HG02970 (cell line): ENCODE results near the gene SNX6.
"Not testable (repeated sequence)": the region's sequence is repeated elsewhere in the genome, so short reads cannot be mapped to it uniquely, and the experiment has no call there.

Source experiments
- ATAC-seq: cut with Tn5 transposase; IDR thresholded peaks from one replicate; pipeline ENCODE4 v1.9.1; 2021; ENCODE audit warnings: mild to moderate bottlenecking, moderate library complexity, moderate number of reproducible peaks; ENCODE audit not compliant: unreplicated experiment, low FRiP score

SNX6 gene

DNA sequence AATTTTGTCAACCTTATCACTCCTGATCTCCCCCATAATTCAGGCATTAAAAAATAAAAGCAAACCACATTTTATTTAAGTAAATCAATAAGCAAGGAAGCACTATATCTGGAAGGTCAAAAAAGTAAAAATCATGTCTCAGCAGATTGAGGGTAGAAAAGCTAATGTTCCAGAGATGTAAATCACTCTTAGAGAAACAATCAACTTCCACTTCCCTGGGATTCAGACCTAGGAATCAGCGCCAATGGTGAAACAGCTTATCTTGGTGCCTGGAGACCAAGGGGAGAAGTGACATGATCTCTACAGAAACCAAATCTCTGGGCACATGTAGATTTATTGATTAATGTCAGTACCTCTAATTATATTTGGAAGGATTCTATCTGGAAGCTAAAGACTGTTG, 10.9 kb upstream of the SNX6 start:
- ATAC-seq: no peak

DNA sequence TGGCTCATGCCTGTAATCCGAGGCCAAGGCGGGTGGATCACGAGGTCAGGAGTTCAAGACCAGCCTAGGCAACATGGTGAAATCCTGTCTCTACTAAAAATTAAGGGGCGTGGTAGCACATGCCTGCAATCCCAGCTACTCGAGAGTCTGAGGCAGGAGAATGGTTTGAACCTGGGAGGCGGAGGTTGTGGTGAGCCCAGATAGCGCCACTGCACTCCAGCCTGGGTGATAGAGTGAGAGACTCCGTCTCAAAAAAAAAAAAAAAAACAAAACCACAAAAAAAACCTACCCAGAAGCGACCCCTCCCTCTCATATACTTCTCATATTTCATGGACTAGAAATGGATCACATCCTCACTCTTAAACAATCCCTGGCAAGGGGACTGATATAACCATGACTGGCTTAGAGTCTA, 4.4 kb upstream of the SNX6 start:
- ATAC-seq: not testable (repeated sequence)

DNA sequence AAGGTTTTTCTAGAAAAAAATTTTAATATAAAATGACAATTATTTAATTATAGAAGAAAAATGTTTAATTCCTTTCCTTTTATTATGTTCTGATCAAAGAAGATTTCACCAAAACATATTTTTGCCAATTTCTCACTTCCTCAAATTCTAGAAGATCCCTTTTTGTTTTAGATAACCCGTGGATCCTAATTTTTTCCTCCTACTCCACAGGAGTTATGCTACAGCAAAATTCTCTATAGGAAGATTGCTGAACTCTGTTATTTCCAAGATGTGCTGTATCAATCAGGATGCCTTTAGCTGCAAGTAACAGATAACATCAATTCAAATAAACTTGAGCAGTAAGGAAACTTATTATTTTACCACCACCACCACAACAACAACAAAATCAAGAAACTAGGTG, 3.8 kb upstream of the SNX6 start:
- no peak for ATAC-seq

DNA sequence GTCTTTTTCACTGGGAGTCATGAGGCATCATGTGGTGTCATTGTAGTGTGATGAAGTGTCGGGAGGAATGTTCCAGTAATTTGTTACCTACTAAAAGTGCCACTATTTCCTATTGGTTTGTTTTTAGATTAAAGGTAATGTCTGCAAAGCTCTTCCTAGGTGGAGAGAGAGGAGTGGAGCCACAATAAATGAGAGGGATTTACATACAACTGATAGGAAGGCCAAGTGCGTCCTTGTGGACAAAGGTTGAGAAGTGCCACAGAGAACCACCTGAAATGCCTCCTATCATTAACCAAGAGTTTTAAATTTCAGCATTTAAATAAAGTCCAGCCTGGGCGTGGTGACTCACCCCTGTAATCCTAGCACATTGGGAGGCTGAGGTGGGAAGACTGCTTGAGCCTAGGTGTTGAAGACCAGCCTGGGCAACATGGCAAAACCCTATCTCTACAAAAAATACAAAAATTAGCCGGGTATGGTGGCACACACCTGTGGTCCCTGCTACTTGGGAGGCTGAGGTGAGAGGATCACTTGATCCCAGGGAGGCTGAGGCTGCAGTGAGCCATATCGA, 2.5 kb upstream of the SNX6 start:
- ATAC-seq: no peak

DNA sequence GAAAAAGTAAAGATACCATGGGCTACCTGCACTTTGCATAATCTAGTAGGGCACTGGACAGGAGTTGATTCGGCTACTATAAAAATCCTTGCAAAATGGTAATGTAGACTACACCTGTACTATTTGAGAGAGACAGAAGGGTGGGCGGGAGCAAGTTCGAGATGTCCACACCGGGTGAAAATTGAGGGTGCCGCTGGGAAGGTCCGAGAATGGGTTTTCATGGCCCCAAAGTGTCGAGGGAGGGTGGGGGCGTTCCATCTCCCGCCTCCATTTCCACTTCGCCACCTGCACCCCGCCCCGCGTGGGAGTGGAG, 648 bp downstream of the SNX6 start:
- ATAC-seq: peak; percentile 5

DNA sequence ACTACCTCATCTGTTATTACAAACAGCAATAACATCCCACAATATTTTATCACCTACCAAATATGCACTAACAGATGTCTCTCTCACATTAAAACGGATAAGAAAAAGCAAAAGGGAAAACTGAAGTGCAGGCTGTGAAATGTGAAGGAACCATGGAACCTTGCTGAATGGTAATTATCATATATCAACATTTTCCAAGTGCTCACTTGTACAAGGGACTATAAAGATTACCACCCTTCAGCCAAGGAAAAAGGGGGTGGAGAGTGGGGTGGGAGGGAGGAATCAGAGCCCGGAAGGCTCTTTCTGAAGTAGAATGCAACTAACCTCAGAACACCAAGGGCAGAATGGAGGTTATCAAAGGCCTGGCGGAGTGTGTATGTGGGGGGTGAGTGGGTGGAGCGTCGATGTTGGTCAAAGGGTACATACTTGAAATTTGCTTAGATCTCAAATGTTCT, 1.2 kb downstream of the SNX6 start:
- no peak for ATAC-seq

DNA sequence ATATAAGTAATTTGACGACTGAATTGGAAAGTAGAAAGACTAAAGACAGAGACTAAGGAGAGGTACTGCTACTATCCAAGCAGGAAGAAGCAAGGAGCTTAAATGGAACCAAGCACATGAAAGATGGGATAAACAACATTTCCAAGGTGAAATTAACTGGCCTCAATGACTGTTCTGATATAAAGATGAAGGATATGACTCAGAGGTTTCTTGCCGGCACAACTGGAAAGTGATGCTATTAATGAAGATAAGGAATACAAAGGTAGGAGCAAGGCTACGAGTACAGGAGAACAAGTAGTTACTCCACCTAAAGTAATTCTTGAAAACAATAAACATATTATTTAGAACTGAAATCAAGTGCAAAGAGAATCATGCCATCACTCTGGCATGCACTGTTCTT, 6.4 kb downstream of the SNX6 start:
- no peak for ATAC-seq

DNA sequence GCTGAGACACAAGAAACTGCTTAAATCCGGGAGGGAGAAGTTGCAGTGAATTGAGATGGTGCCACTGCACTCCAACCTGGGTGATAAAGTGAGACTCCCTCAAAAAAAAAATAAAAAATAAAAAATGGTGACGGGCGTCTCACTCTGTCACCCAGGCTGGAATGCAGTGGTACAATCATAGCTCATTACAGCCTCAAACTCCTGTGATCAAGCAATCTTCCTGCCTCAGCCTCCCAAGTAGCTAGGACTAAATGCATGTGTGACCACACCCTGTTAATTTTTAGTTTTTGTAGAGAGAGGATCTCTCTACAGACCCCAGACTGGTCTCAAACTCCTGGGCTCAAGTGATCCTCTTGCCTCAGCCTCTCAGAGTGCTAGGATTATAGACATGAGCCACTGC, 9.1 kb downstream of the SNX6 start:
- ATAC-seq: no peak

DNA sequence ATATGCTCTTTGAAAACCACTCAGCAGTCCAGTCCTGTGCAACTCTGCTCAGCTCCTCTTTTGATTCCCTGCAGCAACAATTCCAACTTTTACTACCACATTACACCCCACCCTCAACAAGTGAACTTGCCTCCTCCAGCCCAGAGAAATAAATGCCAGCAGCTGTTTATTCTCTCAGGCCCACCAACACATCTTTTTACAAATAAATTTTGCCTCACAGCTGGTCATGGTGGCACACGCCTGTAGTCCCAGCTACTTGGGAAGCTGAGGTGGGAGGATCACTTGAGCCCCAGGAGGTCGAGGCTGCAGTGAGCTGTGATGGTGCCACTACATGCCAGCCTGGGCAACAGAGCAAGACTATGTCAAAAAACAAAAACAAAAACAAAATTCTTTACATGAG, 9.8 kb downstream of the SNX6 start:
- no peak for ATAC-seq

DNA sequence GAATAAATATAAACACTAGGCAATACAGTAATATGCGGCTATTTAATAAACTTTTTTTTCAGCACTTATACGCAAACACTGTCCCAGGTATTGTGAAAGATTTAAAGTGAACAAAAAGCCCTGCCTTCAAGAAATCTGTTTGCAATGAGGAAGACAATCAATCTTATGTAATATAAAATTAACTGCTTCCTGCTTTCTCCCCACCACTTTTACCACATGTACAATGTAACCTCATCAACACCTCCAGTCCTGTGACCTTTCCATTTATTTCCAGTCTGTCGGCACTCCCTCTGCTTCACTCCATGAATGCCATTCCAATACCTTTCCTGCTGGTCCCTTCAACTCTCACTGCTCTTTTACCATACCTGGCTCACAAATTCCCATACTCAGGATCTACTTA, 10.5 kb downstream of the SNX6 start:
- no peak for ATAC-seq

DNA sequence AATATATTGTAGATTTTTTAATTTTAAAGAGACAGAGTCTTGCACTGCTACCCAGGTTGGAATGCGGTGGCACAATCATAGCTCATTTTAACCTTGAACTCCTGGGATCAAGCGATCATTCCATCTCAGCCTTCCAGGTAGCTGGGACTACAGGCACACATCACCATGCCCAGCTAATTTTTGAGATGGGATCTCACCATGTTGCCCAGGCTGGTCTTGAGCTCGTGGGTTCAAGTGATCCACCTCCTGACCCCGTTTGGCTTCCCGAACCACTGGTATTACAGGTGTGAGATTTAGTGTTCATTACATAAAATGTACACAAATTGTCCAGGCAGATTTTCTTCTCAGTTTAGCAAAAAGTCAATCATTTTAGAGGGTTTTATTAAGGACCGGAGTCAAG, 13.6 kb downstream of the SNX6 start:
- no peak for ATAC-seq

DNA sequence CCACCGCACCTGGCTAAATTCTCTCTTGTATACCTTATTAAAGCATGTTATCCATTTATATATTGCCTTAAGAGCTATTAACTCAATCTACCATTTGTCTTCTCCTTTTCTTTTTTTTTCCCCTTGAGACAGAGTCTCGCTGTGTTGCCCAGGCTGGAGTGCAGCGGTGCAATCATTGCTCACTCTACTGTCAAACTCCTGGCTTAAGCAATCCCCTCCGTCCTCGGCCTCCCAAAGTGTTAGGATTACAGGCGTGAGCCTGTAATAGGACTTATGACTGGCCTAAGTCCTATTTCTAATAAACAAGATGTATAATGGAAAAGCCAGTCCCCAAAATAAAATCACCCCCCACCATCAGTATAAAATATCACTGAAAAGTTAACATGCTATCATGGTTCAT, 14.4 kb downstream of the SNX6 start:
- ATAC-seq: no peak

DNA sequence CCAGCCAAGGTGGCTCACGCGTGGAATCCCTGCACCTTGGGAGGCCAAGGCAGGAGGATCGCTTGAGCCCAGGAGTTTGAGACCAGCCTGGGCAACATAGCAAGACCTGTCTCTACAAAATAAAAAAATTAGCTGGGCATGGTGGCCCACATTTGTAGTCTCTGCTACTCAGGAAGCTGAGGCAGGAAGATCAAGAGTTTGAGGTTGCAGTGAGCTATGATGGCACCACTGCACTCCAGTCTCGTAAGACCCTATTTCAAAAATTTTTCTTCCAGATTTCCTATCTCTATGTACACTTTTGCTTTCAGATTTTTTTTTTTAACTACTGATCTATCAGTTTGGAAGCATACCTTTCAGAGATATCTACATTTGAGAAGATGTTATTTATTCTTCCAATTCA, 15.3 kb downstream of the SNX6 start:
- ATAC-seq: no peak

DNA sequence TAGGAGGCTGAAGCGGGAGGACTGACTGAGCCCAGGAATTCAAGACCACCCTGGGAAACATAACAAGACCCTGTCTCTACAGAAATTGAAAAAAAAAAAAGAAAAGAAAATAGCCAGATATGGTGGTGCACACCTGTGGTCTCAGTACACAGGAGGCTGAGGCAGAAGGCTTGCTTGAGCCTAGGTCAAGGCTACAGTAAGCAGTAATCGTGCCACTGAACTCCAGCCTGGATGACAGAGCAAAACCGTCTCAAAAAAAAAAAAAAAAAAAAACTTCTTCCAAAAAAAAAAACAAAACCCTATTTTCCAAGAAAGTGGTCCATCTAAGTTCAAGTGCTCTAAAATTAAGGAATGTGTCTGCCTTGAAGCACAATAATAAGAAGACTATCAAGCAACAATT, 19.8 kb downstream of the SNX6 start:
- ATAC-seq: no peak

DNA sequence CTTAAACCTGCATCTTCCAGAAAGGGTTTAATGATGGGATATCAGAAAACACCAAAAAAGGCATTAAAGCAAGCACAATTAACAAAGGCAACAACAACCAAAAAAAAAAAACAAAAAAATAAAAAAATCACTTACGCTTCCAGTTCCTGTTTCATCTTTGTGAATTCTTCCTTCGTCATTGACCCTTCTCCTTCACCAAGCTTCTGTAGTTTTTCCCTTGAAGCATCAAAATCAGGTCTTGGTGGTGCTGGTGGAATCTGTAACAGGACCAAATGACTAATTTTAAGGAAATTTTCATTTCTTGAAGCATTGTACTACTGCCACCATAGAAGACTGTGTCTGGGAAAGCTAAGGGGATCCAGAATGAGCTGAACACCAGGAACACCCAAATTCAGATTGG, 24.5 kb downstream of the SNX6 start:
- no peak for ATAC-seq

DNA sequence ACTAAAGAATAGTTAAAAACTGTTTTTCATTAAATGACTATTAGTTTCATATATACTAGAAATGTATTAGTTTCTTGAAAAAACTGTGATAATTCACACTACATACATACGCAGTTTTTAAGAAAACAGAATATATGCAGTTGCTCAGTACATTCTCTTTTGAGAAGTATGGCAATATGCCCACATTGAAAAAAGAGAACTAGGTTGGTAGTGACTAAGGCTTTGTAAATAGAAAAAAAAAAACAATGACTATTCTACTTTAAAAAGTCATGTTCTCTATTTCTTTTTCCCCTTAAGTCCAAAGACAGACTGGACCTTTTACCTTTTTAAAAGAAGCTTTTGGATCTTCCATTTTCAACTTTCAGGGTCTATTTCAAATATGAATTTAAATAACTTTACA, 25.0 kb downstream of the SNX6 start:
- no peak for ATAC-seq

DNA sequence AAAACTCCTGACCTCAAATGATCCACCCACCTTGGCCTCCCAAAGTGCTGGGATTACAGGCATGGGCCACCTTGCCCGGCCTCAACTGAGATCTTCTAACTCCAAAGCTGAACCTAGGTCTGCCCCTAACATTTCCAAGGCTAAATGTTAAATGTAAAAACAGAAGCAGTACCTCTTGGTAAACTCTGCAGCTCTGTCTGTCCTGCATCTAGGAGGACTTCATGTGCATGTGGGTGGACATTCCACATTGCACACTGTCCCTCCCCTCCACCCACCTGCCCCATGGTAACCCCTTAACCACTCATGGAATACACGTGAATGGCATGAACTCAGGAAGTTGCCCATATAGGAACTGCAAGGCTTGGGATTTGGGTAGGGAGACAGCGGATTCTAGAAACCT, 33.1 kb downstream of the SNX6 start:
- no peak for ATAC-seq

DNA sequence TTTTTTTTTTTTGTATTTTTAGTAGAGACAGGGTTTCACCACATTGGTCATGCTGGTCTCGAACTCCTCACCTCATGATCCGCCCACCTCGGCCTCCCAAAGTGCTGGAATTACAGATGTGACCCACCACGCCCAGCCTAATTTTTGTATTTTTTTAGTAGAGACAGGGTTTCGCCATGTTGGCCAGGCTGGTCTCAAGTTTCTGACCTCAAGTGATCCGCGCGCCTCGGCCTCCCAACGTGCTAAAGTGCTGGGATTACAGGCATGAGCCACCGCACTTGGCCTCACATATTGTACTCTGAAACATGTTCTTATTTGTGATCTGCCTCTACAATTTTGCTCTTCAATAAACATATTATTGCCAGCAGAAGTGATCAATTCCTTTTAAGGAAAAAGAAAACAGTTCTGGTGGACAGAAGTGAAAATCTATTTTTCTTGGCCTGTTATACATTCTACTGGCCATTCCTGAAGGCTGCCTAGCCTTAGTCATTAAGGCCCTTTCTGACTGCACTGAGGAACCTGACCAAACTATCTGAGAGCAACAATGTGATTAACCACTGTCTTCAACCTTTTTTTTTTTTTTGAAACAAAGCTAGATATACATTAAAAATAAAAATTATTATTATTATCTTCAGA, 36.1 kb downstream of the SNX6 start:
- no peak for ATAC-seq

DNA sequence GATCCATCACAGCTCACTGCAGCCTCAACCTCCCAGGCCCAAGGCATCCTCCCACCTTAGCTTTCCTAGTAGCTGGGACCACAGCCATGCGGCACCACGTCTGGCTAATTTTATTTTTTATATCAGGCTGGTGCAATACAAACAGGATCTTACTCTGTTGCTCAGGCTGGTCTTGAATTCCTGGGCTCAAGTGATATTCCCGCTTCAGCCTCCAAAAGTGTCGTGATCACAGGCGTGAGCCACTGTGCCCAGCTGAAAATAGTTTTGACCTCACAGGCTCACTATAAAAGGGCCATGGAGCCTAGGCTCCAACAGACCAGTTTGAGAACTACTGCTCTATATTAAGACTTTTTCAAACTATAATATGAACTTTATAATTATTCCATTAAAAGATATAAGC, 37.3 kb downstream of the SNX6 start:
- no peak for ATAC-seq

DNA sequence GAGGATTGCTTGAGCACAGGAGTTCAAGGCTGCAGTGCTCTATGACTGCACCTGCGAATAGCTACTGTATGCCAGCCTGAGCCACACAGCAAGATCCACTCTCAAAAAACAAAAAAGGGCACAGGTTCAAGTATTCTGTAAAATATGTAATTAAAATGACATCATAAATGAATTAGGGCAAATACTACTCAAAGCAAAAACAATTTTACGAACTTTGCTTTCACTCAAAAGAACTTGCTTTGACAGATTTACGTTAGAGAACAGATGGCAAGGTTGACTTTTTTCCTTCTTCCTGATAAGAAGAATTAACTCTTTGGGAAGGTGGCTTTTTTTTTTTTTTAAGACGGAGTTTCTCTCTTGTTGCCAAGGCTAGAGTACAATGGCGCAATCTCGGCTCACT, 46.4 kb downstream of the SNX6 start:
- no peak for ATAC-seq

DNA sequence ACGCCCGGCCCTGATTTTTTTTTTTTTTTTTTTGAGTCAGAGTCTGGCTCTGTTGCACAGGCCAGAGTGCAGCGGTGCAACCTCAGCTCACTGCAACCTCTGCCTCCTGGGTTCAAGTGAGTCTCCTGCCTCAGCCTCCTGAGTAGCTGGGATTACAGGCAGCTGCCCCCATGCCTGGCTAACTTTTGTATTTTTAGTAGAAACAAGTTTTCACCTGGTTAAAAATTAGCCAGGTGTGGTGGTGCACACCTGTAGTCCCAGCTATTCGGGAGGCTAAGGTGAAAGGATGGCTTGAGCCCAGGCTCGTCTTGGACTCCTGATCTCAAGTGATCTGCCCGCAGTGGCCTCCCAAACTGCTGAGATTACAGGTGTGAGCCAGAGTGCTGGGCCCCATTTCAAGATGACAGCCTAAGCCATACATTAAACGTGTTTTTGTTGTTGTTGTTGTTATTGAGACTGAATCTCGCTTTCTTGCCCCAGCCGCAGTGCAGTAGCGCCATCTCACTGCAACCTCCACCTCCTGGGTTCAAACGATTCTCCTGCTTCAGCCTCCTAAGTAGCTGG, 47.7 kb downstream of the SNX6 start:
- no peak for ATAC-seq

DNA sequence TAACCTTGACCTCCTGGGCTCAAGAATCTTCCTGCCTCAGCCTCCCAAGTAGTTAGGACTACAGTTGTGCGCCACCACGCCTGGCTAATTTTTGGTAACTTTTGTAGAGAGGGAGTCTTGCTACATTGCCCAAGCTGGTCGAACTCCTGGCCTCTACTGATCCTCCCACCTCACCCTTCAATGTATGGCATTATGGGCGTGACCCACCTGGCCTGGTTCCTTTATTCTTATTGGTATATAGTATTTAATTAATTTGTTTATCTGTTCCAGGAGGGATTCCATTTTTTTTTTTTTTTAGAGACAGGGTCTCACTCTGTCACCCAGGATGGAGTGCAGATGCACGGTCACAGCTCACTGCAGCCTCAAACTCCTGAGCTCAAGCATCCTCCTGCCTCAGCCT, 49.6 kb downstream of the SNX6 start:
- no peak for ATAC-seq

DNA sequence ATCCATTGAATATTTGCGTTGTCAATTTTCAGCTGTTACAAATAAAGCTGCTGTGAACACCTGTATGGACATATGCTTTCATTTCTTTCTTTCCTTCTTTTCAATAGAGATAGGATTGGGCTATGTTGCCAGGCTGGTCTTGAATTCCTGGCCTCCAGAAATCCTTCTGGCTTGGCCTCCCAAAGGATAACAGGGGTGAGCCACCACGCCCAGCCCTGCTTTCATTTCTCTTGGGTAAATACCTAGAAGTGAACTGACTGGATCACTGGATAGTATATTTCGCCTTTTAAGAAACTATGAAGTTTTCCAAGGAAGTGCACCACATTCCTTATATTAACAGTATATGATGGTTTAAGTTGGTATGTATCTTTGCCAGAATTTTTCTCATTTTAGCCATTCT, 58.2 kb downstream of the SNX6 start:
- ATAC-seq: no peak
